Middle frontal gyrus (tissue), 1 donor: Measurements from ENCODE around the gene ATP6V1G1.
"Not testable (repeated sequence)": the region's sequence is repeated elsewhere in the genome, so short reads cannot be mapped to it uniquely, and the experiment has no call there.

Experiments used
- DNase-seq: peaks from one replicate; pipeline ENCODE4 v3.0.0-alpha.2; 2015; ENCODE audit warnings: low spot score; ENCODE audit errors: extremely low spot score

ATP6V1G1 gene

GRCh38 chr9:114578134-114578533 lies 9.4 kb upstream of the ATP6V1G1 start:
- DNase-seq = not testable (repeated sequence)

- DNase-seq = no peak
Measured at GRCh38 chr9:114580609-114581193, 6.9 kb upstream of the ATP6V1G1 start.

GRCh38 chr9:114583371-114584155 lies 4.0 kb upstream of the ATP6V1G1 start:
- no peak for DNase-seq

- DNase-seq = no peak
Measured at GRCh38 chr9:114588210-114588609, 641 bp downstream of the ATP6V1G1 start.

GRCh38 chr9:114588651-114589526 lies 1.3 kb downstream of the ATP6V1G1 start:
- DNase-seq = no peak

- DNase-seq = no peak
Measured at GRCh38 chr9:114590328-114590727, 2.8 kb downstream of the ATP6V1G1 start.

- DNase-seq = no peak
Measured at GRCh38 chr9:114591291-114591787, 3.8 kb downstream of the ATP6V1G1 start.

- DNase-seq = no peak
Measured at GRCh38 chr9:114591849-114592248, 4.3 kb downstream of the ATP6V1G1 start.

GRCh38 chr9:114592356-114592755 lies 4.8 kb downstream of the ATP6V1G1 start:
- no peak for DNase-seq

GRCh38 chr9:114594136-114594535 lies 6.6 kb downstream of the ATP6V1G1 start:
- no peak for DNase-seq

GRCh38 chr9:114600502-114601248 lies 13.1 kb downstream of the ATP6V1G1 start:
- not testable (repeated sequence) for DNase-seq

- DNase-seq = not testable (repeated sequence)
Measured at GRCh38 chr9:114601787-114602186, 14.2 kb downstream of the ATP6V1G1 start.

- DNase-seq = no peak
Measured at GRCh38 chr9:114602620-114603019, 15.1 kb downstream of the ATP6V1G1 start.

GRCh38 chr9:114603248-114603647 lies 15.7 kb downstream of the ATP6V1G1 start:
- no peak for DNase-seq

GRCh38 chr9:114604989-114605388 lies 17.4 kb downstream of the ATP6V1G1 start:
- DNase-seq = no peak

- no peak for DNase-seq
Measured at GRCh38 chr9:114606068-114606467, 18.5 kb downstream of the ATP6V1G1 start.

- no peak for DNase-seq
Measured at GRCh38 chr9:114606597-114607207, 19.1 kb downstream of the ATP6V1G1 start.

- DNase-seq = no peak
Measured at GRCh38 chr9:114607671-114608524, 20.3 kb downstream of the ATP6V1G1 start.

- DNase-seq = no peak
Measured at GRCh38 chr9:114608525-114608796, 20.9 kb downstream of the ATP6V1G1 start.
